Measurements from ENCODE around the gene UNC93B1. TPM values are rescaled to one million over a fixed set of nuclear protein-coding genes. Genes with fewer than 3 reads are reported as not detected.

Gene UNC93B1
- total and polyA plus RNA-seq, 2 of the 13 experiments (the other 11 are each of a cell fraction or from before 2014, with no cell fraction given) = 8.8 to 18.9 TPM

GRCh38 chr11:68038226-68038717 is 34.4 kb upstream of the UNC93B1 start (continued):
- TF ChIP-seq CCAR2 (optimal IDR thresholded peaks at IDR 0.05; ENCODE audit: low read depth, low read length) = no peak
- no peak; the same call in 1 of the 2 replicates for TF ChIP-seq BRF2 (CRISPR knock-in tag; IDR thresholded peaks at IDR 0.05)
- TF ChIP-seq RXRA (CRISPR knock-in tag; IDR thresholded peaks at IDR 0.05) = peak; percentile 100
- TF ChIP-seq ELK4 (CRISPR knock-in tag; IDR thresholded peaks at IDR 0.05; ENCODE audit: borderline replicate concordance) = no peak
- TF ChIP-seq PCBP2 (optimal IDR thresholded peaks at IDR 0.05; ENCODE audit: low read depth, low read length, poor library complexity, severe bottlenecking) = no peak
- peak; percentile 85 for TF ChIP-seq ZNF263 (CRISPR knock-in tag; IDR thresholded peaks at IDR 0.05)
- peak; percentile 66 for TF ChIP-seq IRF9 (CRISPR knock-in tag; IDR thresholded peaks at IDR 0.05; ENCODE audit: borderline replicate concordance)
- peak; percentile 95 for TF ChIP-seq ZNF589 (CRISPR knock-in tag; conservative IDR thresholded peaks at IDR 0.05)
- TF ChIP-seq ZFP91 (CRISPR knock-in tag; IDR thresholded peaks at IDR 0.05; ENCODE audit: borderline replicate concordance) = peak; percentile 78; the same call in 1 of the 2 replicates
- no peak for TF ChIP-seq SMC3 (IDR thresholded peaks at IDR 0.05; ENCODE audit: low read length)
- TF ChIP-seq EEA1 (CRISPR knock-in tag; IDR thresholded peaks at IDR 0.05; ENCODE audit: borderline replicate concordance) = no peak
- no peak for TF ChIP-seq ZBTB44 (CRISPR knock-in tag; IDR thresholded peaks at IDR 0.05)
- peak; percentile 91 for TF ChIP-seq ZFY (CRISPR knock-in tag; IDR thresholded peaks at IDR 0.05)
- peak; percentile 64 for TF ChIP-seq PBX2 (CRISPR knock-in tag; IDR thresholded peaks at IDR 0.05)
- TF ChIP-seq SSRP1 (CRISPR knock-in tag; IDR thresholded peaks at IDR 0.05) = no peak
- peak; percentile 73 for TF ChIP-seq SALL2 (CRISPR knock-in tag; IDR thresholded peaks at IDR 0.05)
- TF ChIP-seq DMTF1 (CRISPR knock-in tag; IDR thresholded peaks at IDR 0.05) = 0 out of 2 replicates have a peak, but pooled peaks have one; percentile 24
- no peak for TF ChIP-seq ZFP36 (IDR thresholded peaks at IDR 0.05; ENCODE audit: borderline replicate concordance, low read depth, low read length, partially characterized antibody)
- TF ChIP-seq NFE2L1 (CRISPR knock-in tag; IDR thresholded peaks at IDR 0.05; ENCODE audit: borderline replicate concordance) = no peak; the same call in 1 of the 2 replicates
